HepG2 (cell line): Measurements from ENCODE around the gene UNKL. TPM values are rescaled to one million over a fixed set of nuclear protein-coding genes. Genes with fewer than 3 reads are reported as not detected.

Experiments
- ATAC-seq: fragments of 200-7000 bp; cut with Tn5 transposase; 3 replicates; pipeline ENCODE4 v1.9.1; 2020; ENCODE audit warnings: mild to moderate bottlenecking, moderate library complexity
- BruUV-seq: library from RNA; stranded (reverse); fragments of 400-500 nt; replicated peaks from 2 replicates; lab custom pipeline; 2021; lab: Mats Ljungman, UMichigan
- CTCF ChIA-PET: fragments of 300-600 bp; formaldehyde crosslinking; extraction: SDS; loops from one replicate; lab custom pipeline; 2021; ENCODE audit warnings: low total read pairs, inconsistent platforms, low intra/inter-chr PET ratio; lab: Yijun Ruan, JAX
- POLR2A ChIA-PET: fragments of 350-600 bp; sonication (Branson Sonifier 250); formaldehyde crosslinking; loops from one replicate; lab custom pipeline; 2020; ENCODE audit warnings: antibody characterized with exemption, inconsistent platforms; lab: Yijun Ruan, JAX
- DNase-seq: peaks from one replicate; pipeline ENCODE4 v3.0.0-alpha.2; 2015; ENCODE audit warnings: low spot score
- FAIRE-seq: peaks from 3 replicates; lab custom pipeline; 2011; peaks lifted over from hg19 to GRCh38; lab: Jason Lieb, UNC
- H2AFZ ChIP-seq: one replicate; pipeline ENCODE4 v1.6.1; 2011; ENCODE audit warnings: low read length, inconsistent platforms
- H3K27ac ChIP-seq: fragments of 300-600 bp; 3 replicates; pipeline ENCODE4 v1.8.0; 2011; ENCODE audit warnings: mixed run types, mild to moderate bottlenecking, mixed read lengths, low read length, inconsistent platforms; ENCODE audit not compliant: insufficient read depth; ENCODE audit errors: extremely low read length
- H3K27me3 ChIP-seq, 2 experiments: fragments of 200-600 bp in 1 of 2; 2 replicates in 1 of 2; 3 replicates in 1 of 2; pipeline versions ENCODE4 v1.6.0 to v1.8.0; 2011; ENCODE audit warnings: low read length in 2 of 2, mild to moderate bottlenecking in 2 of 2, moderate library complexity in 2 of 2, inconsistent platforms in 1 of 2; ENCODE audit not compliant: insufficient read depth in 2 of 2, control insufficient read depth in 1 of 2
- H3K36me3 ChIP-seq, 2 experiments: fragments of 200-600 bp in 1 of 2; replicated peaks in 1 of 2; 2 replicates in 1 of 2; 3 replicates in 1 of 2; pipeline versions ENCODE4 v1.5.1 to v1.8.0; 2011; ENCODE audit warnings: low read length in 2 of 2, inconsistent platforms in 1 of 2; ENCODE audit not compliant: insufficient read depth in 2 of 2, control insufficient read depth in 1 of 2
- H3K4me1 ChIP-seq: 2 replicates; pipeline ENCODE4 v1.5.1; 2012; ENCODE audit warnings: low read length, inconsistent platforms; ENCODE audit not compliant: insufficient read depth
- H3K4me2 ChIP-seq: 2 replicates; pipeline ENCODE4 v1.6.0; 2011; ENCODE audit warnings: low read depth, low read length, inconsistent platforms
- H3K4me3 ChIP-seq, 3 experiments: fragments of 200-600 bp in 1 of 3; sonication (generic), shearing (Covaris generic) in 1 of 3; replicated peaks in 1 of 3; 2 replicates each; pipeline ENCODE4 v1.5.1; 2011 to 2016; ENCODE audit warnings: low read length in 3 of 3, inconsistent platforms in 2 of 3, low read depth in 2 of 3, mild to moderate bottlenecking in 2 of 3, control low read depth in 1 of 3, mixed read lengths in 1 of 3; ENCODE audit not compliant: insufficient read depth in 1 of 3
- H3K79me2 ChIP-seq: one replicate; pipeline ENCODE4 v1.6.1; 2011; ENCODE audit warnings: low read length, inconsistent platforms; ENCODE audit not compliant: insufficient read depth
- H3K9ac ChIP-seq: 2 replicates; pipeline ENCODE4 v1.6.0; 2011; ENCODE audit warnings: mild to moderate bottlenecking, low read depth, low read length, inconsistent platforms; ENCODE audit not compliant: insufficient read depth
- H3K9me3 ChIP-seq: 2 replicates; pipeline ENCODE4 v1.5.1; 2012; ENCODE audit warnings: mild to moderate bottlenecking, low read length
- H4K20me1 ChIP-seq: 2 replicates; pipeline ENCODE4 v1.6.0; 2011; ENCODE audit warnings: inconsistent platforms, mild to moderate bottlenecking, low read length, moderate library complexity; ENCODE audit not compliant: insufficient read depth
- AGO2 ChIP-seq: fragments of 200-400 bp; formaldehyde crosslinking; optimal IDR thresholded peaks from 2 replicates; pipeline ENCODE3; 2017; ENCODE audit warnings: mild to moderate bottlenecking, low read depth, low read length, moderate library complexity
- ARID2 ChIP-seq: sonication (generic); formaldehyde crosslinking; IDR thresholded peaks from 2 replicates; pipeline ENCODE4 v1.8.1; 2022; ENCODE audit warnings: mild to moderate bottlenecking, missing genetic modification reagents, borderline replicate concordance
- ZNF670 ChIP-seq: sonication (generic); formaldehyde crosslinking; IDR thresholded peaks from 2 replicates; pipeline ENCODE4 v1.8.0; 2022; ENCODE audit warnings: mild to moderate bottlenecking, missing genetic modification reagents, borderline replicate concordance
- WGBS: methylation state at CpG from one replicate; pipeline ENCODE4 v1.1.6; 2017; ENCODE audit warnings: low lambda C conversion rate; 5-methylcytosine and 5-hydroxymethylcytosine counted together
- in situ Hi-C: cut with HindIII; loops from 2 replicates; pipeline ENCODE4 v1.10.0; 2017; ENCODE audit warnings: low pct_unique_long_range_greater_than_20kb; ENCODE audit not compliant: extremely low pct_ligation_motif_present
- intact Hi-C: fragments of 100-400 bp; cut with micrococcal nuclease; formaldehyde crosslinking; loops from one replicate; pipeline ENCODE4 v1.10.0; 2022; ENCODE audit not compliant: unreplicated experiment
- polyA plus RNA-seq, 8 experiments: library from polyadenylated mRNA; depleted of rRNA in 3 of 8; stranded (reverse) in 7 of 8; unstranded in 1 of 8; fragments of >200 nt; fragmentation: Illumina TruSeq in 4 of 8; extraction: Trizol in 4 of 8; gene quantifications; 2 replicates each; pipeline versions ENCODE4 v1.2.1 to v1.2.3, GENCODE V29; 2011 to 2016; ENCODE audit warnings: low read depth in 4 of 8, missing spikeins in 1 of 8, mixed read lengths in 1 of 8; ENCODE audit not compliant: insufficient read depth in 1 of 8
- total RNA-seq, 5 experiments: library from RNA; depleted of rRNA; stranded (reverse); fragments of >200 nt; fragmentation: Illumina TruSeq; extraction: Trizol; gene quantifications; 2 replicates each; pipeline ENCODE4 v1.2.3, GENCODE V29; 2016; ENCODE audit warnings: low read depth in 1 of 5
- TF ChIP-seq, protein P1 (sequence below): sonication (generic); formaldehyde crosslinking; IDR thresholded peaks from 2 replicates; pipeline ENCODE4 v1.9.0; 2022; ENCODE audit warnings: missing genetic modification reagents, mild to moderate bottlenecking, borderline replicate concordance
- TF ChIP-seq, protein P2 (sequence below): sonication (generic); formaldehyde crosslinking; conservative IDR thresholded peaks from 2 replicates; pipeline ENCODE4 v1.4.0; 2020; ENCODE audit warnings: missing genetic modification reagents

Gene UNKL
- total and polyA plus RNA-seq, 2 of the 13 experiments (the other 11 are each of a cell fraction or from before 2014, with no cell fraction given) = 10.4 to 17.6 TPM

DNA sequence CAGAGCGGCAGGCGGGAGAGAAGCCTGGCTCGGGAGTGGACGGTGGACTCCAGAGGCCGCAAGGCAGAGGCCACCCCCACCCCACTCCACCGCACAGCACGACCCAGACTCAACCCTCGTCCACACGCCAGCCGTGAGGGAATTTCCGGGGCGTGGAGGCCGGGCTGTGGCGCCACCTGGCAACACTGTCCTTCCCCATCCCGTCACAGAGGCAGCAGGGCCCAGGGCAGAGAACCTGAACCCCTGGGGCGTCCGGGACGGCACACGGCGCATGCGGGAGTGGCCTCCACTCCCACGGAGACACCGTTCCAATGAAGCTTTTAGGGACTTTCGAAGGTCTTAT, 39.2 kb downstream of the UNKL start (continued):
- TF ChIP-seq, protein P1, sequence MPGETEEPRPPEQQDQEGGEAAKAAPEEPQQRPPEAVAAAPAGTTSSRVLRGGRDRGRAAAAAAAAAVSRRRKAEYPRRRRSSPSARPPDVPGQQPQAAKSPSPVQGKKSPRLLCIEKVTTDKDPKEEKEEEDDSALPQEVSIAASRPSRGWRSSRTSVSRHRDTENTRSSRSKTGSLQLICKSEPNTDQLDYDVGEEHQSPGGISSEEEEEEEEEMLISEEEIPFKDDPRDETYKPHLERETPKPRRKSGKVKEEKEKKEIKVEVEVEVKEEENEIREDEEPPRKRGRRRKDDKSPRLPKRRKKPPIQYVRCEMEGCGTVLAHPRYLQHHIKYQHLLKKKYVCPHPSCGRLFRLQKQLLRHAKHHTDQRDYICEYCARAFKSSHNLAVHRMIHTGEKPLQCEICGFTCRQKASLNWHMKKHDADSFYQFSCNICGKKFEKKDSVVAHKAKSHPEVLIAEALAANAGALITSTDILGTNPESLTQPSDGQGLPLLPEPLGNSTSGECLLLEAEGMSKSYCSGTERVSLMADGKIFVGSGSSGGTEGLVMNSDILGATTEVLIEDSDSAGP (CRISPR knock-in tag) = 0 out of 2 replicates have a peak, but pooled peaks have one; percentile 15
- TF ChIP-seq ZNF670 (CRISPR knock-in tag) = no peak
- TF ChIP-seq ARID2 (CRISPR knock-in tag) = no peak
- TF ChIP-seq, all 625 proteins: peak for 2

DNA sequence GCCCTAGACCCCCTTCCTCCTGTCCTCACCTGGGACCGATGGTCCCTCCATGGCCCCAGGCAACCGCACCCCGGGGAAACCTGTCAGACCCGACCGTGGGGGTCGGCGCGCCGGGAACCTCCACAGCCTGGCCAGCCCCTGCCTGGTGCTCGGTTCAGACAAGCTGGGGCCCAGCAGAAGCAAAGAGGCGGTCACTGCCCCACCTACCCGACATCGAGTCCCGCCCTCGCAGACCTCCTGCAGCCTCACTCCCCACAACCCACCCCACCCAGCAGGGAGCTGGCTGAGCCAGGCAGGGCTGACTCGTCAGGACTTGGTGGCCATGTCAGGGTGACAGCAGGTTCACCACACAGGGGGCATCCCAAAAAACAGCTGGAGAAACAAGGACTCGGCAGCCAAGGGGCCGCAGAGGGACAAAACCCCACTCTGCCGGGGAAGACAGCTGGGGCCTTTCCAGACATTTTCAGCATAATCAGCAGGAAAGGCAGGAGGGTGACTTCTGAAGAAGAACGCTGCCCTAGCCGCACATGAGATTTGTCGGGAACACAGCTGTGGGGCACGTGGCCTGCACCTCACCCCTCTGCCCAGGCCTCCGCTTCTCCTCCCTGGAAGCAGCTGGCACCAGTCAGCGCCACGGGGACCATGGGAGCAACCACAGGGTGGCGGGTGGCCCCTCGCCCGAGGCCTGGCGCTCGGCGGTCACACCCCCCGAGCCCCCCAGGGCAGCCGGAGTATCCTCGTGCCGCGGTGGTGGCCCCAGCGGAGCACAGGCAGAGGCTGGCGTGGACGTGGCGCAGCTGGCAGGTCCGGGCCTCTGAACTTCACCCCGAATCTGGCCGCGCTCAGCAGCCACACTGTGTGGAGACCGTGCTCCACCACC, 39.8 kb downstream of the UNKL start:
- H3K4me2 ChIP-seq = no peak overlapping the region
- DNase-seq (no peak), ATAC-seq (no peak), FAIRE-seq (no peak)
- in situ Hi-C loops (no loop called here), intact Hi-C loops (no loop called here)
- H3K36me3 ChIP-seq = peaks cover 10% of the 10 kb centered on the region in 2 experiments; a peak in 3 of 5 replicates
- H3K4me3 ChIP-seq = no peak overlapping the region
- no peak overlapping the region for H3K9ac ChIP-seq
- no peaks in the 10 kb centered on the region for H3K9me3 ChIP-seq
- H2AFZ ChIP-seq = no peak overlapping the region
- WGBS = 97% methylated on average over 16 of the region's 46 CpGs
- peak; percentile 7 for TF ChIP-seq AGO2
- TF ChIP-seq, protein P2, sequence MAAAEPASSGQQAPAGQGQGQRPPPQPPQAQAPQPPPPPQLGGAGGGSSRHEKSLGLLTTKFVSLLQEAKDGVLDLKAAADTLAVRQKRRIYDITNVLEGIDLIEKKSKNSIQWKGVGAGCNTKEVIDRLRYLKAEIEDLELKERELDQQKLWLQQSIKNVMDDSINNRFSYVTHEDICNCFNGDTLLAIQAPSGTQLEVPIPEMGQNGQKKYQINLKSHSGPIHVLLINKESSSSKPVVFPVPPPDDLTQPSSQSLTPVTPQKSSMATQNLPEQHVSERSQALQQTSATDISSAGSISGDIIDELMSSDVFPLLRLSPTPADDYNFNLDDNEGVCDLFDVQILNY = no peak
- TF ChIP-seq, all 625 proteins: peak for 1
- POLR2A ChIA-PET = no interaction called here
- Histone ChIP-seq H4K20me1 (peaks cover 13% of the 10 kb centered on the region), H3K4me1 (peaks cover 19% of the 10 kb centered on the region), H3K27ac (no peak overlapping the region), H3K79me2 (peaks cover 16% of the 10 kb centered on the region), H3K27me3 (no peaks in the 10 kb centered on the region)
- CTCF ChIA-PET = no interaction called here
- no TSS peak for BruUV-seq
